Colonic mucosa (tissue), 4 donors: ENCODE data around the gene GBX1. TPM values are rescaled to one million over a fixed set of nuclear protein-coding genes. Genes with fewer than 3 reads are reported as not detected.

Experiments used
- DNase-seq: peaks from one replicate; pipeline ENCODE4 v3.0.0-alpha.2; 2020
- H3K27ac ChIP-seq: fragments of 200-600 bp; one replicate; pipeline ENCODE4 v1.8.0; 2021
- H3K27me3 ChIP-seq: fragments of 200-600 bp; one replicate; pipeline ENCODE4 v1.8.0; 2021
- H3K36me3 ChIP-seq: fragments of 200-600 bp; one replicate; pipeline ENCODE4 v1.8.0; 2021
- H3K4me1 ChIP-seq: fragments of 200-600 bp; one replicate; pipeline ENCODE4 v1.8.0; 2021; ENCODE audit warnings: mild to moderate bottlenecking
- H3K4me3 ChIP-seq: fragments of 200-600 bp; one replicate; pipeline ENCODE4 v1.8.0; 2021
- H3K9ac ChIP-seq, 2 donors: one replicate each; pipeline ENCODE4 v1.7.0; 2013; ENCODE audit warnings: control low read depth in 2 of 2, low read depth in 2 of 2, low read length in 2 of 2
- H3K9me3 ChIP-seq: fragments of 200-600 bp; one replicate; pipeline ENCODE4 v1.8.0; 2021
- intact Hi-C: fragments of 100-400 bp; cut with DNase I; formaldehyde crosslinking; loops from one replicate; pipeline ENCODE4 v1.14.1; 2022
- total RNA-seq, 2 donors: library from RNA; stranded (reverse); fragmentation: NEBNext Ultra II Directional in 1 of 2; extraction: Animal tissue kit (Norgen Biotek cat#: 25700) in 1 of 2; gene quantifications; one replicate each; pipeline ENCODE4 v1.2.1, GENCODE V29; 2021
- TF ChIP-seq, protein P1 (sequence below): fragments of 200-600 bp; IDR thresholded peaks from one replicate; pipeline ENCODE4 v1.8.0; 2022; ENCODE audit warnings: antibody characterized with exemption, mild to moderate bottlenecking
- donor health status: healthy.
- donor health status: DM: no; HTN: no; CAD: no.
- donor health status: DM: no; HTN: no; CAD: no.

Gene GBX1
- total RNA-seq, 2 donors from 2014 or later, result not detected

DNA sequence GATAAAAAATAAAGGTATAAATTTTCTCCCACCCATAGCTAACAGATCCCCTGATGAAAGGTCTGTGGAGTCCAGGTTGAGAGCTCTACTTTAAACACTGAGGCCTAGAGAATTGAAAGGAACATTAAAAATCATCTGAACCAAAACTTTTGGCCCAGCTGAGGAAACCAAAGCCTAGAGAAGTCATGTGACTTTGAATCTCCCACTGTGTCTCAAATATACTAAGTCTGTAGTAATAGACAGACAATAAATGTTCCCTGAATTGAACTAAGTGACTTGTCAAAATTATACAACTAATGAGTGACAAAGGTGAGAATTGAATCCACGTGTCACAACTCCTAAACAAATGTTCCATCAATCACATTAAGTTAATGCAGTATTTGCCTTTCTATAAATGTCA lies 5.7 kb downstream of the GBX1 start:
- Histone ChIP-seq H3K4me3 (no peak overlapping the region), H3K36me3 (no peaks in the 10 kb centered on the region), H3K4me1 (no peaks in the 10 kb centered on the region), H3K9ac (no peak overlapping the region), H3K9me3 (no peaks in the 10 kb centered on the region), H3K27me3 (peaks cover 23% of the 10 kb centered on the region), H3K27ac (no peak overlapping the region)
- DNase-seq, result no peak
- TF ChIP-seq, protein P1, sequence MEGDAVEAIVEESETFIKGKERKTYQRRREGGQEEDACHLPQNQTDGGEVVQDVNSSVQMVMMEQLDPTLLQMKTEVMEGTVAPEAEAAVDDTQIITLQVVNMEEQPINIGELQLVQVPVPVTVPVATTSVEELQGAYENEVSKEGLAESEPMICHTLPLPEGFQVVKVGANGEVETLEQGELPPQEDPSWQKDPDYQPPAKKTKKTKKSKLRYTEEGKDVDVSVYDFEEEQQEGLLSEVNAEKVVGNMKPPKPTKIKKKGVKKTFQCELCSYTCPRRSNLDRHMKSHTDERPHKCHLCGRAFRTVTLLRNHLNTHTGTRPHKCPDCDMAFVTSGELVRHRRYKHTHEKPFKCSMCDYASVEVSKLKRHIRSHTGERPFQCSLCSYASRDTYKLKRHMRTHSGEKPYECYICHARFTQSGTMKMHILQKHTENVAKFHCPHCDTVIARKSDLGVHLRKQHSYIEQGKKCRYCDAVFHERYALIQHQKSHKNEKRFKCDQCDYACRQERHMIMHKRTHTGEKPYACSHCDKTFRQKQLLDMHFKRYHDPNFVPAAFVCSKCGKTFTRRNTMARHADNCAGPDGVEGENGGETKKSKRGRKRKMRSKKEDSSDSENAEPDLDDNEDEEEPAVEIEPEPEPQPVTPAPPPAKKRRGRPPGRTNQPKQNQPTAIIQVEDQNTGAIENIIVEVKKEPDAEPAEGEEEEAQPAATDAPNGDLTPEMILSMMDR, result no peak
- intact Hi-C loops, result no loop called here

DNA sequence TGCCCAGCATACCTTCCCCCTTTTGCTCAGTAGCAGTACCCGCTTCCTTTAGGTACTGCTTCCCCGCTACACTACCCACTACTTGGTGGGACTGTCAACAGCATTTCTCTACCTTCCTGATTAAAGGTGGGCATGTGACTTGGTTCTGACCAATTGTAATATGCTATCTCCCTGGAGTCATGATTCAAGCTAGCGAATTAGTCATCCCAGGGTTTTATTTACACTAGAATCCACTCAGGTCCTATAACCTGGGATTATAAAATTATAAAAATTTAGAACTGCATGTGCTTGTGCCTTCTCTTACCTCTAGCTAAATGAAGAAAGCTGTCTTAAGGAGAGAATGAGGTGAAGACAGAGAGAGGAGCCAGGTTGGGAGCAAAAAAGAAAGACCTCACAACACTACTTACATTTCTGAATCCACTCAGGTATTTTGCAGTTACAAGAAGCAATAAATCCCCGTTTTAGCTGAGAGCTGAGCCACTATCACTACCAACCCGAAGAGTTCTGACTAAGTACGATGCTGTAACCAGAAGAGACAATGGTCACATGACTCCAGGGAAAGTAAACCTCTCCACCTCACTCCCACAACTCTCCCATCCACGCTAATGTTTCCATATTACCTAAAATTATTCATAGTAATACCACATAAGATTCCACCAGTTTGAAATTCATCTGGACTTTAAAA lies 9.7 kb downstream of the GBX1 start:
- H3K27ac ChIP-seq, result no peak overlapping the region
- H3K4me3 ChIP-seq, result no peak overlapping the region
- H3K9me3 ChIP-seq, result no peaks in the 10 kb centered on the region
- H3K36me3 ChIP-seq, result no peaks in the 10 kb centered on the region
- TF ChIP-seq, protein P1, result no peak
- DNase-seq, result no peak
- H3K27me3 ChIP-seq, result no peaks in the 10 kb centered on the region
- H3K4me1 ChIP-seq, result no peaks in the 10 kb centered on the region
- no peak overlapping the region for H3K9ac ChIP-seq
- intact Hi-C loops, result no loop called here

DNA sequence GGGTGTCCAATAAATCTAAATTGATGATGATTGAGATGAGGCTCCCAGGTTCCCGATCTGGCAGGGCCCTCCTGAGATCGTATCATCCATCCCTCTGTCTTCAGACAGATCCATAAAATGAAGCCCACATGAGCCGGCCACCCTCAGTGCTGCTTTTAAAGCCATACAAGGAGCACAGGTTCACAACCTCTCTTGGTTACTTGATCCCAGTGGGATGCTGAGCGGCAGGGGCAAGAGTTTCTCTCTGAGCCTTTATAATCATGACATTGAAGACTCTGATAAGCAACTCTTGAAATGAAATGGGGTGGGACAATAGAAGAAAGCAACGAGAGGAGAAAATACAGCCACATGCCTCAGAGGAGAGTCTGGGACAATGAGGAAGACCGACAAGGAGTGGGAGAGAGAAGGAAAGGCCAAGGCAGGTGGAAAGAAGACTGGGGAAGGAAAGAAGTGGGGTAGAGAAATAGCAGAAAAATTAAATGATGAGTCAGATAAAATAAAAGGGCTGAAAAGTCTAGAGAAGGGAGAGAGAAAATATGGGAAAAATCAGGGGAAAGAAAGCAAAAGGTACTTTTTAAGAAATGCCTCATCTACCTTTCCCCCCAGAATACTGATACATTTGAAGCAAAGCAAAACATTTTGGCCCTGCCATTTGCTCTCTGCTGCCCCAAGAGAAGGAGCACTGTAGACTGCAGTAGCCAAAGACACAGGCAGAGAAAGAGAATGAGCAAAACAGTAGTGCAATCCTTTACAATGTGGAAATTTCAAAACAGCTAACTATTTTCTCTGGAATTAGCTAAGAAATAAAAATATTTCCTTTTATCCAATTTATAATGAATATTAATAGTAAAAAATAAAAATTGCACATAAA lies 14.6 kb downstream of the GBX1 start:
- Histone ChIP-seq H3K4me3 (no peak overlapping the region), H3K4me1 (no peaks in the 10 kb centered on the region), H3K9me3 (no peaks in the 10 kb centered on the region), H3K36me3 (no peaks in the 10 kb centered on the region), H3K27ac (no peak overlapping the region), H3K27me3 (no peaks in the 10 kb centered on the region), H3K9ac (no peak overlapping the region)
- intact Hi-C loops, result no loop called here
- TF ChIP-seq, protein P1, result no peak
- no peak for DNase-seq

DNA sequence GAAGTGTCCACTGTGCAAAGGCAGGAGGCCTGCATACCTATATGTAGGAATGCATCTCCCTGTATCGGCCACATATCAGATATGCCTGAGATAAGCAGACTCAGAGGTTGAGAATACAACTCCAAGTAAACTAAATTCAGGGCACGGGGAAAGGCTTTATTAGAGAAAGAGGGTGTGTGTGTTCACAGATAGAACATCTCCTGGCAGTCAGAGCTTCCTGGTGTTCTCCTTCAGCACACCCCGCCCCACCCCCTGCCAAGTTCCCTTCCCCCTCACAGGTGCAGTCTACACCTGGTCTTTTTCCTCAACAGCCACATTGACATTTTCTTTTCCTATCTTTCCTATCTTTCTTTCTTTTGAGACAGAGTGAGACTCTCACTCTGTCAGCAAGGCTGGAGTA lies 17.1 kb downstream of the GBX1 start:
- Histone ChIP-seq H3K9me3 (no peaks in the 10 kb centered on the region), H3K4me1 (no peaks in the 10 kb centered on the region), H3K36me3 (no peaks in the 10 kb centered on the region), H3K9ac (no peak overlapping the region), H3K27ac (no peak overlapping the region), H3K27me3 (no peaks in the 10 kb centered on the region), H3K4me3 (no peak overlapping the region)
- intact Hi-C loops, result no loop called here
- TF ChIP-seq, protein P1, result no peak
- peak; percentile 60 for DNase-seq

DNA sequence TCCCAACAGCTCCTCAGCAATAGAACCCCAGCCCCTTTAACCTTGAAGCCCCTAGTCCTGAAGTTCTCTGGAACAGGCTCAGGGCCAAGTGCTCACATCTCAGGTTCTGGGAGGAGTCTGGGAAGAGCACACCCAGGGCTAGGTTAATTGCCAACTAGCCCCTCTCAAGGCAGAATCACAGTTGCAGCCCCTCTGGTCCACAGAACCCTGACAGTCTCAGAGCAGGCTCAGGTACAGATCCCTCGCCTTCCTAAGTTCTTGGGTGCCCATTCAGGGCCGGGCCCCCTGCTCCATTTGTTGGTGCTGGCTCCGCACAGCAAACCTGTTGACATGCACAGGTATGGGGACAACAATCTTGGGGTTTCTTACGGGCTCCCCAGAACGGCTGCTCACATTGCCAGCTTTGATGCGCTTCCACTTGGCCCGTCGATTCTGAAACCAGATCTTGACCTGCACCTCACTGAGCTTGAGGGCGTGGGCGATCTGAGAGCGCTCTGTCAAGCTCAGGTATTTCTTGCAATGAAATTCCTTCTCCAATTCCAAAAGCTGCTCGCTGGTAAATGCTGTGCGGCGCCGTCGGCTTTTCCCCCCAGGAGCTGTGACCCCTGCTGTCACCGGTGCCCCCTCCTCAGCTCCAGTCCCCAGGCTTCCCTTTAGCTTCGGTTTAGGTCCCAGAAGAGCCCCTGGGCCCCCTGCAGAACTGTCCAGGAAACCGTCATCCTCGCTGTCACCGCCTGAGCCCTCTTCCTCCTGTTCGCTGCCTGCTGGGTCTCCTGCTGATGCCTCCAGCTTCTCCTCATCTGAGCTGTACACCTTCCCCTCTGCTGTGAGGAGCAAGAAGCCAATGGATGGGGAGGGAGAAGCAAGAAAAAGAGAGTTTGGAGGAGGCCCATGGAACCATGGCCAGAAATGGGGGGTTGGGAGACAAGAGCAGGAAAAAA lies 18.9 kb downstream of the GBX1 start:
- intact Hi-C loops, result no loop called here
- Histone ChIP-seq H3K36me3 (no peaks in the 10 kb centered on the region), H3K9ac (no peak overlapping the region), H3K27ac (no peak overlapping the region), H3K4me3 (no peak overlapping the region), H3K9me3 (no peaks in the 10 kb centered on the region), H3K27me3 (no peaks in the 10 kb centered on the region), H3K4me1 (no peaks in the 10 kb centered on the region)
- TF ChIP-seq, protein P1, result no peak
- no peak for DNase-seq
